ENCODE results near the gene ZMYND15. TPM values are rescaled to one million over a fixed set of nuclear protein-coding genes. Genes with fewer than 3 reads are reported as not detected.

Gene ZMYND15
- polyA plus RNA-seq, 1 experiment, result 0.14 TPM

- H3K9me3 ChIP-seq (ENCODE audit: control insufficient read depth, insufficient read depth, low read length), result peaks cover 5% of the 10 kb centered on the region; the same call in 1 of the 2 replicates
These were observed 21.8 kb upstream of the ZMYND15 start for GRCh38 chr17:4717791-4718190.

GRCh38 chr17:4718276-4718675 lies 21.4 kb upstream of the ZMYND15 start:
- no peaks in the 10 kb centered on the region for H3K27me3 ChIP-seq (ENCODE audit: control insufficient read depth, insufficient read depth, low read length)
- TF ChIP-seq CTCF (IDR thresholded peaks at IDR 0.05; ENCODE audit: low read depth, low read length), result no peak
- H3K9me3 ChIP-seq (ENCODE audit: control insufficient read depth, insufficient read depth, low read length), result peaks cover 5% of the 10 kb centered on the region; the same call in 1 of the 2 replicates
- H3K4me3 ChIP-seq (ENCODE audit: low read depth, low read length), result no peak overlapping the region
- no peak for DNase-seq (ENCODE audit: low read depth, low spot score)
- CTCF ChIA-PET, result interaction anchor here (1.5 kb wide), 1 partner anchor 8 kb away, joined by 3 read pairs; the partner anchor contains the start of gene ARRB2
- POLR2A ChIA-PET, result no interaction called here
- H3K27ac ChIP-seq (ENCODE audit: low read depth, low read length), result no peak overlapping the region

More at GRCh38 chr17:4717791-4718190, 21.8 kb upstream of the ZMYND15 start:
- no peak overlapping the region for H3K27ac ChIP-seq (ENCODE audit: low read depth, low read length)
- CTCF ChIA-PET, result no interaction called here
- TF ChIP-seq CTCF (IDR thresholded peaks at IDR 0.05; ENCODE audit: low read depth, low read length), result no peak
- no peak overlapping the region for H3K4me3 ChIP-seq (ENCODE audit: low read depth, low read length)
- H3K27me3 ChIP-seq (ENCODE audit: control insufficient read depth, insufficient read depth, low read length), result no peaks in the 10 kb centered on the region
- POLR2A ChIA-PET, result no interaction called here
- DNase-seq (ENCODE audit: low read depth, low spot score), result no peak

- no peak for TF ChIP-seq CTCF (IDR thresholded peaks at IDR 0.05; ENCODE audit: low read depth, low read length)
- no peak for DNase-seq (ENCODE audit: low read depth, low spot score)
- H3K27me3 ChIP-seq (ENCODE audit: control insufficient read depth, insufficient read depth, low read length), result no peaks in the 10 kb centered on the region
- ChIA-PET POLR2A (no interaction called here), CTCF (interaction anchor here (0.7 to 1.5 kb wide), 2 partner anchors 9 to 56 kb away, joined by 3 to 5 read pairs; partner anchors contain the start of gene ARRB2)
- H3K27ac ChIP-seq (ENCODE audit: low read depth, low read length), result no peak overlapping the region
- H3K4me3 ChIP-seq (ENCODE audit: low read depth, low read length), result no peak overlapping the region
- H3K9me3 ChIP-seq (ENCODE audit: control insufficient read depth, insufficient read depth, low read length), result peaks cover 5% of the 10 kb centered on the region; the same call in 1 of the 2 replicates
These were observed 20.5 kb upstream of the ZMYND15 start for GRCh38 chr17:4719146-4719545.

GRCh38 chr17:4719684-4720221 lies 19.9 kb upstream of the ZMYND15 start:
- peaks cover 2% of the 10 kb centered on the region for H3K27me3 ChIP-seq (ENCODE audit: control insufficient read depth, insufficient read depth, low read length)
- no peak overlapping the region for H3K4me3 ChIP-seq (ENCODE audit: low read depth, low read length)
- no peak for DNase-seq (ENCODE audit: low read depth, low spot score)
- no peak overlapping the region for H3K27ac ChIP-seq (ENCODE audit: low read depth, low read length)
- peaks cover 5% of the 10 kb centered on the region; the same call in 1 of the 2 replicates for H3K9me3 ChIP-seq (ENCODE audit: control insufficient read depth, insufficient read depth, low read length)
- ChIA-PET POLR2A (no interaction called here), CTCF (interaction anchor here (0.7 to 1.5 kb wide), 2 partner anchors 10 to 176 kb away, joined by 3 read pairs; partner anchors contain the start of gene ARRB2)
- TF ChIP-seq CTCF (IDR thresholded peaks at IDR 0.05; ENCODE audit: low read depth, low read length), result no peak

- Histone ChIP-seq H3K9me3 (ENCODE audit: control insufficient read depth, insufficient read depth, low read length) (peaks cover 5% of the 10 kb centered on the region; the same call in 1 of the 2 replicates), H3K4me3 (ENCODE audit: low read depth, low read length) (no peak overlapping the region), H3K27ac (ENCODE audit: low read depth, low read length) (no peak overlapping the region), H3K27me3 (ENCODE audit: control insufficient read depth, insufficient read depth, low read length) (peaks cover 7% of the 10 kb centered on the region)
- ChIA-PET CTCF (interaction anchor here (0.7 kb wide), 1 partner anchor 175 kb away, joined by 3 read pairs; no protein-coding TSS in a partner anchor), POLR2A (interaction anchor here (1.6 kb wide), 1 partner anchor 11 kb away, joined by 5 read pairs; the partner anchor contains the start of gene ARRB2)
- no peak for DNase-seq (ENCODE audit: low read depth, low spot score)
- TF ChIP-seq CTCF (IDR thresholded peaks at IDR 0.05; ENCODE audit: low read depth, low read length), result no peak
These were observed 18.8 kb upstream of the ZMYND15 start for GRCh38 chr17:4720787-4721186.
